ENCODE measurements around the gene DIAPH3.

DIAPH3 gene

DNA sequence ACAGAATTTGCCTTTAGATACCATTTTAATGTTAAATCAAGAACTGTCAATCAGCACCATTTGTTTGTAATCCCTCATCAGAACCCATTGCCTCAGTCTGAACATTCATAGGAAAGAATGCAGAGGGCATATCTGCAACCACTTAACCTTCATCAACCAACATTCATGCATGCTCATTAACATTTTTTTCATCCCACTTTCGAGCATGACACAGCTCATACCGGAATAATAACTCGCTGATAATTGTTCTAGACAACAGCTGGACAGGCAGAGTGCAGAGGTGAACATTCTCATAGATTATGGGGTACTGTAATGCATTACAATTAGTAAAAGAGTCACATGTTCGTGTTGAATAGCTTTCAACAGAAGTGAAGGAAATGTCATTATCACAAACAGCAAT, 216.8 kb downstream of the DIAPH3 start:
- Mint-ChIP-seq H3K4me1 (peaks cover 6% of the 10 kb centered on the region), H3K4me3 (no peak overlapping the region), H3K27me3 (ENCODE audit: low read depth, poor library complexity) (no peaks in the 10 kb centered on the region), H3K9me3 (no peaks in the 10 kb centered on the region), H3K27ac (no peak overlapping the region), H3K36me3 (ENCODE audit: low read depth) (no peaks in the 10 kb centered on the region)
- DNase-seq: no peak
- TF ChIP-seq, protein P1, sequence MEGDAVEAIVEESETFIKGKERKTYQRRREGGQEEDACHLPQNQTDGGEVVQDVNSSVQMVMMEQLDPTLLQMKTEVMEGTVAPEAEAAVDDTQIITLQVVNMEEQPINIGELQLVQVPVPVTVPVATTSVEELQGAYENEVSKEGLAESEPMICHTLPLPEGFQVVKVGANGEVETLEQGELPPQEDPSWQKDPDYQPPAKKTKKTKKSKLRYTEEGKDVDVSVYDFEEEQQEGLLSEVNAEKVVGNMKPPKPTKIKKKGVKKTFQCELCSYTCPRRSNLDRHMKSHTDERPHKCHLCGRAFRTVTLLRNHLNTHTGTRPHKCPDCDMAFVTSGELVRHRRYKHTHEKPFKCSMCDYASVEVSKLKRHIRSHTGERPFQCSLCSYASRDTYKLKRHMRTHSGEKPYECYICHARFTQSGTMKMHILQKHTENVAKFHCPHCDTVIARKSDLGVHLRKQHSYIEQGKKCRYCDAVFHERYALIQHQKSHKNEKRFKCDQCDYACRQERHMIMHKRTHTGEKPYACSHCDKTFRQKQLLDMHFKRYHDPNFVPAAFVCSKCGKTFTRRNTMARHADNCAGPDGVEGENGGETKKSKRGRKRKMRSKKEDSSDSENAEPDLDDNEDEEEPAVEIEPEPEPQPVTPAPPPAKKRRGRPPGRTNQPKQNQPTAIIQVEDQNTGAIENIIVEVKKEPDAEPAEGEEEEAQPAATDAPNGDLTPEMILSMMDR (IDR thresholded peaks at IDR 0.05): no peak

DNA sequence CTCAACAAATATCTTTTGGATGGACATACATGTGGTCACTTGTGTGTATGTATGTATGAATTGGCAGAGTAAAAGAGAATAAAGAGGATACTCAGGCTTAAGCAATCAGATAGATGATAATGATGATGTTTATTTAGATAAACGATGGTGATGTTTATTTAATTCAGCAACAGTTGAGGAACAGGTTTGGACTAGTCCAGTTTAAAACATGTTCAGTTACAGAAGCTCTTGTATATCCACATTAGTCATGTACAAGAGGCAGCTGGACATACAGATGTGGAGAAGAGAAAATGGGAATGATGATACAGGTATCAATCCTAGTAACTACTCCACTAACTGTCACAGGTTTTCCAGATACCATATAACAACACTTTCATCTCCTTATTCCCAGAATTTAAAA, 232.1 kb downstream of the DIAPH3 start:
- H3K4me3 Mint-ChIP-seq: no peak overlapping the region
- H3K9me3 Mint-ChIP-seq: peaks cover 16% of the 10 kb centered on the region
- peaks cover 24% of the 10 kb centered on the region for H3K36me3 Mint-ChIP-seq (ENCODE audit: low read depth)
- no peaks in the 10 kb centered on the region for H3K27me3 Mint-ChIP-seq (ENCODE audit: low read depth, poor library complexity)
- TF ChIP-seq, protein P1 (IDR thresholded peaks at IDR 0.05): no peak
- DNase-seq: no peak
- no peaks in the 10 kb centered on the region for H3K4me1 Mint-ChIP-seq
- H3K27ac Mint-ChIP-seq: no peak overlapping the region

DNA sequence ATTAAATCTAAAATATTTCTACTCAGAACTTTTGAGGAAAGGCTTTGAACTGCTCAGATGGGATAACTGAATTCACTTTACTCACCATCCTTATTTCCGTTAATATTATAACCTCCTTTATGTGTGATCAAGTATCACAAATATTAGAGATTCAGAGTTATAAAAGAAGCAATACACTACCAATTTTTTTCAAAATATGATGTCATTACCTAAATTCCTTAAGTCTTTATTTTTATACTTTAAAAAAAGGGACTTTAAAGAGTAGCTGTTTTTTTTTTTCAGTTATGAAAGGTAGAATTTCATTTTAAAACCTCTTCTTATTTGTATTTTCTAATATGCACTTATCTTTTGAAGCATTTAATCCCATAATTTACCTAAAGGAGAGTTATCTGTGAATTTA, 239.5 kb downstream of the DIAPH3 start:
- Mint-ChIP-seq H3K27me3 (ENCODE audit: low read depth, poor library complexity) (no peaks in the 10 kb centered on the region), H3K27ac (no peak overlapping the region), H3K36me3 (ENCODE audit: low read depth) (peaks cover 37% of the 10 kb centered on the region), H3K4me1 (no peaks in the 10 kb centered on the region), H3K9me3 (peaks cover 16% of the 10 kb centered on the region), H3K4me3 (no peak overlapping the region)
- TF ChIP-seq, protein P1 (IDR thresholded peaks at IDR 0.05): no peak
- no peak for DNase-seq

DNA sequence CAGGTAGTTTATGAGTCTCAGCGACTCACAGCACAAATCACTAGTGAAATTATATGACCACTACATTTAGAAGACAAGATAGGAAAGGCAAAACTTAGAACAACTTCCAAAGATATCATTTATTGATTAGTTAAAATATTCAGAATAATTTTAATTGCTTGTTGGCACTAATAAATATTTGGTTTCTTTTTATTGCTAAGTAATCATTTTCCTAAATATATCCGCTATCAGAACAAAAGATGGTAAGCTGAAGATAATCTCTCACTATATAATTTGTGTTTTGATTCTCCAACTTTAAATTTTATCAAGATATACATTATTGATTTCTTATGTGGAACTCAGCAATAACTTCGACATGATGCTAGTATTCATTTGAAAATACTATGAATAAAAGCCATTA, 248.5 kb downstream of the DIAPH3 start:
- no peak for DNase-seq
- TF ChIP-seq, protein P1 (IDR thresholded peaks at IDR 0.05): no peak
- Mint-ChIP-seq H3K4me3 (no peak overlapping the region), H3K9me3 (no peaks in the 10 kb centered on the region), H3K4me1 (no peaks in the 10 kb centered on the region), H3K27me3 (ENCODE audit: low read depth, poor library complexity) (no peaks in the 10 kb centered on the region), H3K27ac (no peak overlapping the region), H3K36me3 (ENCODE audit: low read depth) (no peaks in the 10 kb centered on the region)

DNA sequence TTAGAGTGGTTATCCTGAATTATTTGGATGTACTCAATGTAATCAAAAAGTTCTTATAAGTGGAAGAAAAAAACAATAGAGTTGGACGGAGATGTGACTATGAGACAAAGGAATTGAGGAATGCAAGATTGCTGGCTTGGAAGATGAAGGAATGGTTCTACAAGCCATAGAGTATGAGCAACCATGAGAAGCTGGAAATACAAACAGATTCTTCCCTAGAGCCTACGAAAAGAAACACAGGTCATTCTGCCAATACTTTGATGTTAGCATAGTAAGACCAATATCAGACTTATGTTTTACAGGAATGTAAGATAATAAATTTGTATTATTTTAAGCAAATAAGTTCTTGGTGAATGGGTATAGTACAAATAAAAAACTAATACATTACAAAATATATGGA, 249.2 kb downstream of the DIAPH3 start:
- no peak for DNase-seq
- no peaks in the 10 kb centered on the region for H3K4me1 Mint-ChIP-seq
- H3K36me3 Mint-ChIP-seq (ENCODE audit: low read depth): no peaks in the 10 kb centered on the region
- no peak overlapping the region for H3K4me3 Mint-ChIP-seq
- TF ChIP-seq, protein P1 (IDR thresholded peaks at IDR 0.05): no peak
- no peaks in the 10 kb centered on the region for H3K27me3 Mint-ChIP-seq (ENCODE audit: low read depth, poor library complexity)
- H3K9me3 Mint-ChIP-seq: no peaks in the 10 kb centered on the region
- H3K27ac Mint-ChIP-seq: no peak overlapping the region

DNA sequence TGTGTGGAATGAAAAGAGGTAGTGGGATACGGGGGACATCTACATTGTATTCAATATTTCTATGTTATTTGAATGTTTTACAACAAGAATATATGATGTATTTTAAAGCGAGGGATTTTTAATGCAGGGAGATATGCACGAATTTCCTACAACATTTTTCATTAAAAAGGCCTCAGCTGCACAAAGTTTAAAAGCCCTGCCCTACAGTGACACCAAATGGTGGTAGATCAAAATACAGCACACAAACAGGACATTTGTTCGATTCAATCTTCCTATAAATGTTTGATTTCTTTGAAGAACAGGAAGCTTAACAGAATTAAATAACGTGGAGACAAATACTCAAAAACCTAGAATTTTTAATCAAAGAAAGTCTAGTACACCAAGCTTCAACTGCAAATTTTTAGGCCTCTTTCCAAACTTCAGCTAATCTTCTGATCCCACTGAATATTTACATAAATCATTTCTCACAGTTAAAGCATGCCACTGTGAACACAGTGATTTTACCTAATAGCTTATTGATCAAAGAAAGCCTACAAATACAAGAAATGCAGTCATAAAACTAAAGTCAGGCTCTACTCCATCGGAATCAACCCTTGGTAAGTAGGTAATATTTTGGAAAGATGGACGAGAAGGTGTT, 257.2 kb downstream of the DIAPH3 start:
- Mint-ChIP-seq H3K27ac (peak overlapping the region; percentile 57), H3K4me1 (no peaks in the 10 kb centered on the region), H3K27me3 (ENCODE audit: low read depth, poor library complexity) (no peaks in the 10 kb centered on the region), H3K9me3 (no peaks in the 10 kb centered on the region), H3K36me3 (ENCODE audit: low read depth) (no peaks in the 10 kb centered on the region), H3K4me3 (no peak overlapping the region)
- TF ChIP-seq, protein P1 (IDR thresholded peaks at IDR 0.05): peak; percentile 52
- DNase-seq: peak; percentile 4
